Measurements from ENCODE around the gene ATP10B.

DNA sequence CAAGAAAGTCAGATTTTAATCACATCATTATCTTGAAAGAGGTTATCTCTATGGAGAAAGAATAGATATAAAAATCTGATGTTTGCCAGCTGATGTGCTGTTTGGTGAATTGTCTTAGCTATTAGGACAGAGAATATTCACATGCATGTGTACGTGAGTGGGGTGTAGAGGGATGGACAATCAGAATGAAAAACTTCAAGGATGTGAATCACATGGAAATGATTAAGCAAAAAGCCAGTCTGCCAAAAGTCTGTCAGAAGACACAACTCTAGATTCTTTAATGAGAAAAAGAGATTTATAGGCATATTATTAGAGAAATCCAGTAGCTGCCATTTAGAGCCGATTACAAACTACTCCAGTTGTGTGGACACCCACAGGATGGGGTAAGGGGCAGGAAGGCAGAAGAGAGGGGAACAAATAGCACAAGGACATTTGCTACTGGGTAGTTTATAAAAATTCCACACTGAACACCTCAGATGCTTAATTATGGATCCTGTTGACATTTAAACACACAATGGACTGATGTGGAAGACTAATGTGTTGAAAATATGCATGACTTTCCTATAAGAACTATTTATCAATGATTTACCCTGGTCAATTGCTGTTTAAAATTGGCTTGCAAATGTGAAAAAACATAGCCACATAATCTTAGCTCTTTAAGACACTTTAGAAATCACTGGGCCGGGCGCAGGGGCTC is 302.9 kb downstream of the ATP10B start:
- TF ChIP-seq POLR2A (IDR thresholded peaks at IDR 0.05): no peak
- TF ChIP-seq, protein P1, sequence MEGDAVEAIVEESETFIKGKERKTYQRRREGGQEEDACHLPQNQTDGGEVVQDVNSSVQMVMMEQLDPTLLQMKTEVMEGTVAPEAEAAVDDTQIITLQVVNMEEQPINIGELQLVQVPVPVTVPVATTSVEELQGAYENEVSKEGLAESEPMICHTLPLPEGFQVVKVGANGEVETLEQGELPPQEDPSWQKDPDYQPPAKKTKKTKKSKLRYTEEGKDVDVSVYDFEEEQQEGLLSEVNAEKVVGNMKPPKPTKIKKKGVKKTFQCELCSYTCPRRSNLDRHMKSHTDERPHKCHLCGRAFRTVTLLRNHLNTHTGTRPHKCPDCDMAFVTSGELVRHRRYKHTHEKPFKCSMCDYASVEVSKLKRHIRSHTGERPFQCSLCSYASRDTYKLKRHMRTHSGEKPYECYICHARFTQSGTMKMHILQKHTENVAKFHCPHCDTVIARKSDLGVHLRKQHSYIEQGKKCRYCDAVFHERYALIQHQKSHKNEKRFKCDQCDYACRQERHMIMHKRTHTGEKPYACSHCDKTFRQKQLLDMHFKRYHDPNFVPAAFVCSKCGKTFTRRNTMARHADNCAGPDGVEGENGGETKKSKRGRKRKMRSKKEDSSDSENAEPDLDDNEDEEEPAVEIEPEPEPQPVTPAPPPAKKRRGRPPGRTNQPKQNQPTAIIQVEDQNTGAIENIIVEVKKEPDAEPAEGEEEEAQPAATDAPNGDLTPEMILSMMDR (IDR thresholded peaks at IDR 0.05): no peak

All from Peyer's patch (tissue), 4 donors.